Activated CD4-positive, alpha-beta T cell treated with anti-CD3 and anti-CD28 coated beads for 4 hours (primary cell): Measurements from ENCODE around the gene EPM2AIP1.
A peak's percentile ranks its signal among the peaks of the same experiment; 100 is the strongest.
"Not testable (repeated sequence)": the region's sequence is repeated elsewhere in the genome, so short reads cannot be mapped to it uniquely, and the experiment has no call there.

Source experiments
- DNase-seq, 2 donors: peaks; one replicate each; pipeline ENCODE4 v3.0.0-alpha.2; 2020

EPM2AIP1 gene

GRCh38 chr3:36992806-36993325 is at the start of gene EPM2AIP1:
Gene EPM2AIP1 (minus strand): TSS chr3:36993131. CDS start chr3:36993077, 54 bp downstream.
- peak in 1 of 2 donors; percentile 96 for DNase-seq

- not testable (repeated sequence) for DNase-seq
These were observed 49.8 kb upstream of the EPM2AIP1 start for GRCh38 chr3:37042712-37043111.

- DNase-seq: no peak
These were observed 48.7 kb upstream of the EPM2AIP1 start for GRCh38 chr3:37041546-37042195.

GRCh38 chr3:37040231-37040630 is 47.3 kb upstream of the EPM2AIP1 start:
- no peak for DNase-seq

- no peak for DNase-seq
These were observed 46.4 kb upstream of the EPM2AIP1 start for GRCh38 chr3:37039161-37039846.

GRCh38 chr3:37037352-37037751 is 44.4 kb upstream of the EPM2AIP1 start:
- DNase-seq: no peak

- no peak for DNase-seq
These were observed 40.0 kb upstream of the EPM2AIP1 start for GRCh38 chr3:37032961-37033360.

GRCh38 chr3:37031096-37031682 is 38.3 kb upstream of the EPM2AIP1 start:
- no peak for DNase-seq

GRCh38 chr3:37030588-37030987 is 37.7 kb upstream of the EPM2AIP1 start:
- DNase-seq: no peak

GRCh38 chr3:37029516-37030163 is 36.7 kb upstream of the EPM2AIP1 start:
- DNase-seq: no peak

- DNase-seq: no peak
These were observed 36.2 kb upstream of the EPM2AIP1 start for GRCh38 chr3:37029111-37029510.

- DNase-seq: no peak
These were observed 35.4 kb upstream of the EPM2AIP1 start for GRCh38 chr3:37028329-37028728.

GRCh38 chr3:37026851-37027250 is 33.9 kb upstream of the EPM2AIP1 start:
- no peak for DNase-seq

GRCh38 chr3:37025561-37026335 is 32.8 kb upstream of the EPM2AIP1 start:
- DNase-seq: no peak

- no peak for DNase-seq
These were observed 32.0 kb upstream of the EPM2AIP1 start for GRCh38 chr3:37024820-37025405.

- no peak for DNase-seq
These were observed 31.2 kb upstream of the EPM2AIP1 start for GRCh38 chr3:37024092-37024491.

- no peak for DNase-seq
These were observed 24.8 kb upstream of the EPM2AIP1 start for GRCh38 chr3:37017683-37018082.

GRCh38 chr3:37016903-37017302 is 24.0 kb upstream of the EPM2AIP1 start:
- no peak for DNase-seq

- no peak for DNase-seq
These were observed 22.7 kb upstream of the EPM2AIP1 start for GRCh38 chr3:37015642-37016041.

GRCh38 chr3:37014620-37015019 is 21.7 kb upstream of the EPM2AIP1 start:
- DNase-seq: no peak

GRCh38 chr3:36993326-36994283 is 674 bp upstream of the EPM2AIP1 start, which contains the start of gene MLH1:
Gene MLH1 (plus strand): TSS chr3:36993518. CDS start chr3:36993548, 30 bp downstream.
- peak; percentile 93 to 99 for DNase-seq
